HepG2 (cell line): ENCODE results near the gene ASB17. TPM values are rescaled to one million over a fixed set of nuclear protein-coding genes. Genes with fewer than 3 reads are reported as not detected.

Experiments used
- ATAC-seq: fragments of 200-7000 bp; cut with Tn5 transposase; 3 replicates; pipeline ENCODE4 v1.9.1; 2020; ENCODE audit warnings: mild to moderate bottlenecking, moderate library complexity
- BruUV-seq: library from RNA; stranded (reverse); fragments of 400-500 nt; replicated peaks from 2 replicates; lab custom pipeline; 2021; lab: Mats Ljungman, UMichigan
- CTCF ChIA-PET: fragments of 300-600 bp; formaldehyde crosslinking; extraction: SDS; loops from one replicate; lab custom pipeline; 2021; ENCODE audit warnings: low total read pairs, inconsistent platforms, low intra/inter-chr PET ratio; lab: Yijun Ruan, JAX
- POLR2A ChIA-PET: fragments of 350-600 bp; sonication (Branson Sonifier 250); formaldehyde crosslinking; loops from one replicate; lab custom pipeline; 2020; ENCODE audit warnings: antibody characterized with exemption, inconsistent platforms; lab: Yijun Ruan, JAX
- DNase-seq: peaks from one replicate; pipeline ENCODE4 v3.0.0-alpha.2; 2015; ENCODE audit warnings: low spot score
- FAIRE-seq: peaks from 3 replicates; lab custom pipeline; 2011; peaks lifted over from hg19 to GRCh38; lab: Jason Lieb, UNC
- H2AFZ ChIP-seq: one replicate; pipeline ENCODE4 v1.6.1; 2011; ENCODE audit warnings: low read length, inconsistent platforms
- H3K27ac ChIP-seq: fragments of 300-600 bp; 3 replicates; pipeline ENCODE4 v1.8.0; 2011; ENCODE audit warnings: mixed run types, mild to moderate bottlenecking, mixed read lengths, low read length, inconsistent platforms; ENCODE audit not compliant: insufficient read depth; ENCODE audit errors: extremely low read length
- H3K27me3 ChIP-seq, 2 experiments: fragments of 200-600 bp in 1 of 2; 2 replicates in 1 of 2; 3 replicates in 1 of 2; pipeline versions ENCODE4 v1.6.0 to v1.8.0; 2011; ENCODE audit warnings: low read length in 2 of 2, mild to moderate bottlenecking in 2 of 2, moderate library complexity in 2 of 2, inconsistent platforms in 1 of 2; ENCODE audit not compliant: insufficient read depth in 2 of 2, control insufficient read depth in 1 of 2
- H3K36me3 ChIP-seq, 2 experiments: fragments of 200-600 bp in 1 of 2; replicated peaks in 1 of 2; 2 replicates in 1 of 2; 3 replicates in 1 of 2; pipeline versions ENCODE4 v1.5.1 to v1.8.0; 2011; ENCODE audit warnings: low read length in 2 of 2, inconsistent platforms in 1 of 2; ENCODE audit not compliant: insufficient read depth in 2 of 2, control insufficient read depth in 1 of 2
- H3K4me1 ChIP-seq: 2 replicates; pipeline ENCODE4 v1.5.1; 2012; ENCODE audit warnings: low read length, inconsistent platforms; ENCODE audit not compliant: insufficient read depth
- H3K4me2 ChIP-seq: 2 replicates; pipeline ENCODE4 v1.6.0; 2011; ENCODE audit warnings: low read depth, low read length, inconsistent platforms
- H3K4me3 ChIP-seq, 3 experiments: fragments of 200-600 bp in 1 of 3; sonication (generic), shearing (Covaris generic) in 1 of 3; replicated peaks in 1 of 3; 2 replicates each; pipeline ENCODE4 v1.5.1; 2011 to 2016; ENCODE audit warnings: low read length in 3 of 3, inconsistent platforms in 2 of 3, low read depth in 2 of 3, mild to moderate bottlenecking in 2 of 3, control low read depth in 1 of 3, mixed read lengths in 1 of 3; ENCODE audit not compliant: insufficient read depth in 1 of 3
- H3K79me2 ChIP-seq: one replicate; pipeline ENCODE4 v1.6.1; 2011; ENCODE audit warnings: low read length, inconsistent platforms; ENCODE audit not compliant: insufficient read depth
- H3K9ac ChIP-seq: 2 replicates; pipeline ENCODE4 v1.6.0; 2011; ENCODE audit warnings: mild to moderate bottlenecking, low read depth, low read length, inconsistent platforms; ENCODE audit not compliant: insufficient read depth
- H3K9me3 ChIP-seq: 2 replicates; pipeline ENCODE4 v1.5.1; 2012; ENCODE audit warnings: mild to moderate bottlenecking, low read length
- H4K20me1 ChIP-seq: 2 replicates; pipeline ENCODE4 v1.6.0; 2011; ENCODE audit warnings: inconsistent platforms, mild to moderate bottlenecking, low read length, moderate library complexity; ENCODE audit not compliant: insufficient read depth
- CBFB ChIP-seq: sonication (generic); formaldehyde crosslinking; IDR thresholded peaks from 2 replicates; pipeline ENCODE4 v1.4.0; 2020; ENCODE audit warnings: missing genetic modification reagents
- CENPX ChIP-seq: sonication (generic); formaldehyde crosslinking; IDR thresholded peaks from 2 replicates; pipeline ENCODE4 v1.9.0; 2021; ENCODE audit warnings: mild to moderate bottlenecking, missing genetic modification reagents, moderate library complexity
- FOXK2 ChIP-seq: fragments of 450-650 bp; IDR thresholded peaks from 2 replicates; pipeline ENCODE4 v1.6.1; 2016
- HHEX ChIP-seq: IDR thresholded peaks from 2 replicates; pipeline ENCODE4 v1.6.1; 2016; ENCODE audit warnings: control low read depth
- HINFP ChIP-seq: sonication (generic); formaldehyde crosslinking; IDR thresholded peaks from 2 replicates; pipeline ENCODE4 v1.4.0; 2020; ENCODE audit warnings: low read depth, mild to moderate bottlenecking, missing genetic modification reagents
- HNF4G ChIP-seq, 2 experiments: sonication (generic) in 1 of 2; formaldehyde crosslinking in 1 of 2; IDR thresholded peaks; 2 replicates each; pipeline versions ENCODE4 v1.4.0 to v1.6.1; 2011 to 2020; ENCODE audit warnings: borderline replicate concordance in 2 of 2, low read depth in 2 of 2, mild to moderate bottlenecking in 2 of 2, low read length in 1 of 2, missing genetic modification reagents in 1 of 2, moderate library complexity in 1 of 2
- SAP130 ChIP-seq: IDR thresholded peaks from 2 replicates; pipeline ENCODE4 v1.6.1; 2016; ENCODE audit warnings: low read depth
- SYNCRIP ChIP-seq: fragments of 200-400 bp; formaldehyde crosslinking; IDR thresholded peaks from 2 replicates; pipeline ENCODE4 v1.6.1; 2018; ENCODE audit warnings: mild to moderate bottlenecking, low read depth, low read length; ENCODE audit not compliant: insufficient read depth
- TEAD2 ChIP-seq: sonication (generic); formaldehyde crosslinking; IDR thresholded peaks from 2 replicates; pipeline ENCODE4 v1.9.0; 2021; ENCODE audit warnings: missing genetic modification reagents
- ZFYVE20 ChIP-seq: sonication (generic); formaldehyde crosslinking; IDR thresholded peaks from 2 replicates; pipeline ENCODE4 v1.8.0; 2023; ENCODE audit warnings: low read depth, mild to moderate bottlenecking, moderate library complexity, missing genetic modification reagents, borderline replicate concordance
- ZNF33A ChIP-seq: sonication (generic); formaldehyde crosslinking; IDR thresholded peaks from 2 replicates; pipeline ENCODE4 v1.5.1; 2020; ENCODE audit warnings: missing genetic modification reagents, mild to moderate bottlenecking, moderate library complexity, borderline replicate concordance
- ZNF496 ChIP-seq: sonication (generic); formaldehyde crosslinking; IDR thresholded peaks from 2 replicates; pipeline ENCODE4 v1.8.1; 2023; ENCODE audit warnings: mild to moderate bottlenecking, moderate library complexity, missing genetic modification reagents; ENCODE audit not compliant: insufficient replicate concordance
- WGBS: methylation state at CpG from one replicate; pipeline ENCODE4 v1.1.6; 2017; ENCODE audit warnings: low lambda C conversion rate; 5-methylcytosine and 5-hydroxymethylcytosine counted together
- in situ Hi-C: cut with HindIII; loops from 2 replicates; pipeline ENCODE4 v1.10.0; 2017; ENCODE audit warnings: low pct_unique_long_range_greater_than_20kb; ENCODE audit not compliant: extremely low pct_ligation_motif_present
- intact Hi-C: fragments of 100-400 bp; cut with micrococcal nuclease; formaldehyde crosslinking; loops from one replicate; pipeline ENCODE4 v1.10.0; 2022; ENCODE audit not compliant: unreplicated experiment
- polyA plus RNA-seq, 8 experiments: library from polyadenylated mRNA; depleted of rRNA in 3 of 8; stranded (reverse) in 7 of 8; unstranded in 1 of 8; fragments of >200 nt; fragmentation: Illumina TruSeq in 4 of 8; extraction: Trizol in 4 of 8; gene quantifications; 2 replicates each; pipeline versions ENCODE4 v1.2.1 to v1.2.3, GENCODE V29; 2011 to 2016; ENCODE audit warnings: low read depth in 4 of 8, missing spikeins in 1 of 8, mixed read lengths in 1 of 8; ENCODE audit not compliant: insufficient read depth in 1 of 8
- total RNA-seq, 5 experiments: library from RNA; depleted of rRNA; stranded (reverse); fragments of >200 nt; fragmentation: Illumina TruSeq; extraction: Trizol; gene quantifications; 2 replicates each; pipeline ENCODE4 v1.2.3, GENCODE V29; 2016; ENCODE audit warnings: low read depth in 1 of 5

Gene ASB17
- total and polyA plus RNA-seq, 2 of the 13 experiments (the other 11 are each of a cell fraction or from before 2014, with no cell fraction given): not detected

GRCh38 chr1:75879985-75880384 is 52.2 kb downstream of the ASB17 start (continued):
- no peak for TF ChIP-seq HHEX (CRISPR knock-in tag)
- no peak for TF ChIP-seq CBFB
- no peak for TF ChIP-seq HNF4G (IDR thresholded peaks at IDR 0.05; ENCODE audit: borderline replicate concordance, low read depth, low read length)
- TF ChIP-seq HNF4G (CRISPR knock-in tag; IDR thresholded peaks at IDR 0.05; ENCODE audit: borderline replicate concordance, low read depth): no peak
- no peak for TF ChIP-seq TEAD2 (CRISPR knock-in tag)
- no peak for TF ChIP-seq HINFP
- no peak for TF ChIP-seq FOXK2
- TF ChIP-seq ZFYVE20 (CRISPR knock-in tag): no peak
- no peak for TF ChIP-seq ZNF33A
- no peak for TF ChIP-seq CENPX (CRISPR knock-in tag)
- TF ChIP-seq ZNF496: no peak
- TF ChIP-seq SYNCRIP: no peak

GRCh38 chr1:75870951-75871350 is 61.3 kb downstream of the ASB17 start:
- H3K4me1 ChIP-seq: no peaks in the 10 kb centered on the region
- no peak overlapping the region for H3K27ac ChIP-seq
- no peak overlapping the region for H3K4me3 ChIP-seq
- H3K36me3 ChIP-seq: no peaks in the 10 kb centered on the region
- H3K4me2 ChIP-seq: no peak overlapping the region
- CTCF ChIA-PET: no interaction called here
- H2AFZ ChIP-seq: no peak overlapping the region
- intact Hi-C loops (no loop called here), in situ Hi-C loops (no loop called here)
- ATAC-seq (no peak), FAIRE-seq (no peak), DNase-seq (no peak)
- no peak overlapping the region for H3K9ac ChIP-seq
- POLR2A ChIA-PET: no interaction called here
- no peaks in the 10 kb centered on the region for H3K9me3 ChIP-seq
- no peak for TF ChIP-seq SAP130
- no peaks in the 10 kb centered on the region for H3K27me3 ChIP-seq
- no TSS peak for BruUV-seq
- no peaks in the 10 kb centered on the region for H3K79me2 ChIP-seq
- H4K20me1 ChIP-seq: no peaks in the 10 kb centered on the region
- 4% methylated on average over 1 of the region's 1 CpG for WGBS

Other genes starting within 250 kb of the ASB17 start
- 92.2 and 133 TPM in 2 replicates for gene ACADM, start 207.7 kb downstream of the ASB17 start, total RNA-seq (2016; rRNA removed; fragmentation: Illumina TruSeq; extraction: Trizol)
- gene ACADM, start 207.7 kb downstream of the ASB17 start, polyA plus RNA-seq (2011; rRNA removed): 37.1 and 43.7 TPM in 2 replicates
- gene RABGGTB, start 146.1 kb downstream of the ASB17 start, total RNA-seq (2016; rRNA removed; fragmentation: Illumina TruSeq; extraction: Trizol): 269 and 290 TPM in 2 replicates
- 143 and 185 TPM in 2 replicates for gene RABGGTB, start 146.1 kb downstream of the ASB17 start, polyA plus RNA-seq (2011; rRNA removed)
- 0.09 TPM in 1 of 2 replicates, not detected in the other for gene MSH4, start 135.5 kb downstream of the ASB17 start, total RNA-seq (2016; rRNA removed; fragmentation: Illumina TruSeq; extraction: Trizol)
- gene MSH4, start 135.5 kb downstream of the ASB17 start, polyA plus RNA-seq (2011; rRNA removed): 0.01 TPM in 2 replicates
- not detected in 2 replicates for gene ST6GALNAC3, start 142.3 kb upstream of the ASB17 start, total RNA-seq (2016; rRNA removed; fragmentation: Illumina TruSeq; extraction: Trizol)
- not detected in 2 replicates for gene ST6GALNAC3, start 142.3 kb upstream of the ASB17 start, polyA plus RNA-seq (2011; rRNA removed)